A673 (cell line): Measurements from ENCODE around the gene MSANTD1. TPM values are rescaled to one million over a fixed set of nuclear protein-coding genes. Genes with fewer than 3 reads are reported as not detected.

Source experiments
- BruUV-seq: library from RNA; stranded (reverse); fragments of 400-500 nt; replicated peaks from 2 replicates; lab custom pipeline; 2021; lab: Mats Ljungman, UMichigan
- CTCF ChIA-PET: fragments of 300-600 bp; sonication (Branson Sonifier 250); formaldehyde crosslinking; loops from one replicate; lab custom pipeline; 2022; ENCODE audit warnings: antibody characterized with exemption; lab: Charles Lee
- POLR2A ChIA-PET: fragments of 300-600 bp; sonication (Branson Sonifier 250); formaldehyde crosslinking; loops from one replicate; lab custom pipeline; 2022; ENCODE audit warnings: antibody characterized with exemption; ENCODE audit not compliant: low non-redundant PET; lab: Charles Lee
- DNase-seq: peaks from one replicate; pipeline ENCODE4 v3.0.0-alpha.2; 2015; ENCODE audit warnings: low spot score
- H3K27ac ChIP-seq: fragments of 200-600 bp; sonication (generic); 2 replicates; pipeline ENCODE4 v1.5.1; 2016; ENCODE audit warnings: mixed run types, low read depth, mild to moderate bottlenecking, mixed read lengths, antibody characterized with exemption, low read length; ENCODE audit not compliant: poor library complexity, severe bottlenecking
- H3K27me3 ChIP-seq: fragments of 200-600 bp; sonication (generic); replicated peaks from 2 replicates; pipeline ENCODE4 v1.6.1; 2017; ENCODE audit warnings: mixed run types, low read depth, mild to moderate bottlenecking, mixed read lengths, antibody characterized with exemption, low read length; ENCODE audit not compliant: insufficient read depth, poor library complexity
- H3K36me3 ChIP-seq: fragments of 200-600 bp; sonication (generic); 2 replicates; pipeline ENCODE4 v1.6.1; 2016; ENCODE audit warnings: mixed run types, mild to moderate bottlenecking, mixed read lengths, antibody characterized with exemption, low read length; ENCODE audit not compliant: insufficient read depth, poor library complexity, severe bottlenecking
- H3K4me1 ChIP-seq: fragments of 200-600 bp; sonication (generic); 2 replicates; pipeline ENCODE4 v1.6.1; 2017; ENCODE audit warnings: mixed run types, mild to moderate bottlenecking, mixed read lengths, antibody characterized with exemption, low read length; ENCODE audit not compliant: insufficient read depth, poor library complexity, severe bottlenecking
- H3K4me3 ChIP-seq: fragments of 200-600 bp; sonication (generic); 2 replicates; pipeline ENCODE4 v1.5.1; 2016; ENCODE audit warnings: low read depth, mixed run types, mild to moderate bottlenecking, mixed read lengths, low read length; ENCODE audit not compliant: poor library complexity, severe bottlenecking
- H3K9me3 ChIP-seq: fragments of 200-600 bp; sonication (generic); 2 replicates; pipeline ENCODE4 v1.6.1; 2016; ENCODE audit warnings: mixed run types, low read depth, mild to moderate bottlenecking, mixed read lengths, antibody characterized with exemption, low read length; ENCODE audit not compliant: poor library complexity, severe bottlenecking
- EZH2 ChIP-seq: fragments of 200-600 bp; sonication (generic); IDR thresholded peaks from 2 replicates; pipeline ENCODE4 v1.6.1; 2017; ENCODE audit warnings: borderline replicate concordance, low read depth, mild to moderate bottlenecking, mixed read lengths, antibody characterized with exemption, low read length; ENCODE audit not compliant: poor library complexity, severe bottlenecking
- intact Hi-C: fragments of 100-400 bp; cut with micrococcal nuclease; formaldehyde crosslinking; loops from one replicate; pipeline ENCODE4 v1.10.0; 2022; ENCODE audit not compliant: unreplicated experiment
- total RNA-seq: library from RNA; stranded (reverse); gene quantifications from 2 replicates; pipeline ENCODE4 v1.2.3, GENCODE V29; 2021
- TF ChIP-seq, protein P1 (sequence below): fragments of 300-800, 200-600 bp; sonication (generic); conservative IDR thresholded peaks from 2 replicates; pipeline ENCODE4 v1.5.1; 2017; ENCODE audit warnings: low read depth, mild to moderate bottlenecking, antibody characterized with exemption, low read length, moderate library complexity, mixed read lengths

Gene MSANTD1
- total RNA-seq, 1 experiment from 2014 or later: 2.3 TPM

DNA sequence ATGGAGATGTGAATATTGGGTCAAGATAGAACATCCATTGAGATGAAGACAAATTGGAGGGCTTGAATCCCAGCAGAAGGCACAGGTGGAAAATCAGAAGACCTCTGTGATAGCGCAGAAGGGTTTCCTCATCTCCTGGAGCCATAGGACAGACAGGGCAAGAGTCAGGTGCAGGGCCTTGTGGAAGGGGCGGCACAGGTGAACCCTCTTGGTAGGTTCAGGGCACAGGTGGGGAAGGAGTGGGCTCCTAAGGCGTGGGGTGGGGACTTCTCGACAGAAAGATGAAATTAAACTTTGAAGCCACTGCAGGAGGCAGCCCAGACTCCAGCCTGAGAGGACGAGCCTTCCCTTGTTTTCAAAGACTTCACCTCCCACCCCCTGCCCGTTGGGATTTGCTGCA lies 34.5 kb downstream of the MSANTD1 start:
- intact Hi-C loops: no loop called here
- DNase-seq: no peak
- no peak overlapping the region for H3K27ac ChIP-seq
- ChIA-PET CTCF (no interaction called here), POLR2A (no interaction called here)
- peaks cover 5% of the 10 kb centered on the region for H3K9me3 ChIP-seq
- TF ChIP-seq, protein P1, sequence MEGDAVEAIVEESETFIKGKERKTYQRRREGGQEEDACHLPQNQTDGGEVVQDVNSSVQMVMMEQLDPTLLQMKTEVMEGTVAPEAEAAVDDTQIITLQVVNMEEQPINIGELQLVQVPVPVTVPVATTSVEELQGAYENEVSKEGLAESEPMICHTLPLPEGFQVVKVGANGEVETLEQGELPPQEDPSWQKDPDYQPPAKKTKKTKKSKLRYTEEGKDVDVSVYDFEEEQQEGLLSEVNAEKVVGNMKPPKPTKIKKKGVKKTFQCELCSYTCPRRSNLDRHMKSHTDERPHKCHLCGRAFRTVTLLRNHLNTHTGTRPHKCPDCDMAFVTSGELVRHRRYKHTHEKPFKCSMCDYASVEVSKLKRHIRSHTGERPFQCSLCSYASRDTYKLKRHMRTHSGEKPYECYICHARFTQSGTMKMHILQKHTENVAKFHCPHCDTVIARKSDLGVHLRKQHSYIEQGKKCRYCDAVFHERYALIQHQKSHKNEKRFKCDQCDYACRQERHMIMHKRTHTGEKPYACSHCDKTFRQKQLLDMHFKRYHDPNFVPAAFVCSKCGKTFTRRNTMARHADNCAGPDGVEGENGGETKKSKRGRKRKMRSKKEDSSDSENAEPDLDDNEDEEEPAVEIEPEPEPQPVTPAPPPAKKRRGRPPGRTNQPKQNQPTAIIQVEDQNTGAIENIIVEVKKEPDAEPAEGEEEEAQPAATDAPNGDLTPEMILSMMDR: no peak
- no peak for TF ChIP-seq EZH2
- no peak overlapping the region for H3K4me3 ChIP-seq
- BruUV-seq: no TSS peak
- no peaks in the 10 kb centered on the region for H3K36me3 ChIP-seq
- peaks cover 7% of the 10 kb centered on the region for H3K4me1 ChIP-seq
- H3K27me3 ChIP-seq: no peaks in the 10 kb centered on the region

- CTCF ChIA-PET: no interaction called here
- Histone ChIP-seq H3K27me3 (no peaks in the 10 kb centered on the region), H3K4me3 (no peak overlapping the region), H3K36me3 (no peaks in the 10 kb centered on the region), H3K4me1 (peaks cover 7% of the 10 kb centered on the region), H3K27ac (no peak overlapping the region), H3K9me3 (peaks cover under 1% of the 10 kb centered on the region)
- TF ChIP-seq, protein P1: no peak
- no peak for TF ChIP-seq EZH2
- no TSS peak for BruUV-seq
- intact Hi-C loops: no loop called here
- DNase-seq: peak; percentile 65
- POLR2A ChIA-PET: no interaction called here
These were observed 35.0 kb downstream of the MSANTD1 start for GRCh38 chr4:3283916-3284315.

- no peak for TF ChIP-seq EZH2
- TF ChIP-seq, protein P1: no peak
- H3K36me3 ChIP-seq: no peaks in the 10 kb centered on the region
- POLR2A ChIA-PET: no interaction called here
- BruUV-seq: no TSS peak
- no peaks in the 10 kb centered on the region for H3K27me3 ChIP-seq
- peaks cover 7% of the 10 kb centered on the region for H3K4me1 ChIP-seq
- no peak for DNase-seq
- H3K9me3 ChIP-seq: no peaks in the 10 kb centered on the region
- intact Hi-C loops: no loop called here
- H3K4me3 ChIP-seq: no peak overlapping the region
- H3K27ac ChIP-seq: no peak overlapping the region
- CTCF ChIA-PET: no interaction called here
These were observed 36.0 kb downstream of the MSANTD1 start for GRCh38 chr4:3284734-3285557.
